ENCODE measurements around the gene NAXD. TPM values are rescaled to one million over a fixed set of nuclear protein-coding genes. Genes with fewer than 3 reads are reported as not detected.
"Not testable (repeated sequence)": the region's sequence is repeated elsewhere in the genome, so short reads cannot be mapped to it uniquely, and the experiment has no call there.

Gene NAXD
- total RNA-seq, 1 donor, result 16.8 TPM

DNA sequence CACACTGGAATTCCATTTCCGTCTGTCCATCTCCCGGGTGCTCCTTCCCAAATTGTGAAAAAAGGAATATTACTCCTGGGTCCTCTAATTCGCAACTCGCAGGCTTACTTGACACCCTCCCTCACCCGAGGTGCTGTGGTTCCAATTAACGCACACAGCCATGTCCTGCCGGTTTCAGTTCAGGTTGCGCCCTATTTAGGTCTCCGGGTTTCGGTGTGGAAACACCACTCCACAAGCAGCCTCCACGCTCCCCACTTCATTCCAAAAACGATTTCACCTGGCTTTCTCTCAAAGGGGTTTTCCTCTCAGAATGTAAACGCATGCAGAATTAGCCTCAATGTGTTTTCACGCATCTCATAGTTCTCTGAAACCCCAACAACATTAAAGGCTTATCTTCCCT, 37.9 kb downstream of the NAXD start:
- no peak for TF ChIP-seq CTCF (IDR thresholded peaks at IDR 0.05; ENCODE audit: insufficient read depth, low read depth, low read length)
- DNase-seq (ENCODE audit: low read depth), result no peak
- no peak overlapping the region for H3K4me3 ChIP-seq (ENCODE audit: low read depth, low read length)

DNA sequence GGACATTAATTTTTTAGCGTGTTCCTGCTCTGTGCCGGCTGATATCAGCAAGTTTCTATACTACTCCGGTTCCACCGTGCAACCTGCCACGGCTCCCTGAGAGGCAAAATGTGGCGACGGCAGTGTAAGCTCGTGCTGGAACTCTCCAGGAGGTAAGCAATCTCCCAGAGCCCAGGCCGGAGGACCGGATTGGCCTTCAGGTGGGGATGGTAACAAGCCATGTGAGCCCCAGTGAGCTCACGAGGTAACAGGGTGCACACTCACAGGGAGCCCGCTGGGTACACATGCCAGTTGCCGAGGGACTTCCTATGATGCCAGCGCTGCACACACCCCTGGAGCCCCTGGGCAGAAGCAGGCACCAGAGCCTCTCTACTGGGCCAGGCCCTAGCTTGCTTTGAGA, 38.5 kb downstream of the NAXD start:
- no peak for TF ChIP-seq CTCF (IDR thresholded peaks at IDR 0.05; ENCODE audit: insufficient read depth, low read depth, low read length)
- DNase-seq (ENCODE audit: low read depth), result no peak
- no peak overlapping the region for H3K4me3 ChIP-seq (ENCODE audit: low read depth, low read length)

DNA sequence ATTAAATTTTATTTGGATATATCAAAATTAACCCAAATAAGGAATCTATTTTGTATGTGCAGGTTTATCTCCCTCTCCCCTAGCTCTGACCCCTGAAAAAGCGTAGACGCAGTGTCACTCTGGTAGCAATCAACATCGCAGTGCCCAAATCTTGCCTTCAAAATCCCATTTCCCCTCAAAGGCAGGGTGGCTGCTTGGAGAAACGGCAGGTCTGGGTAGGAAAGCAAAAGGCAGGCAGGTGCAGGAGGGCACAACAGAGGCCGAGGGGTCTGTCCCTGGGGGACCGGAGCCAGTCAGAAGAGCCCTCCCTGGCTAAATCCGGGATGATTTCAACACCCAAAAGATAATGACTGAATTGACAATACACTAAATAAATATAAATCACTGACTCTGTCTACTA, 41.9 kb downstream of the NAXD start:
- no peak for TF ChIP-seq CTCF (IDR thresholded peaks at IDR 0.05; ENCODE audit: insufficient read depth, low read depth, low read length)
- no peak for DNase-seq (ENCODE audit: low read depth)
- H3K4me3 ChIP-seq (ENCODE audit: low read depth, low read length), result no peak overlapping the region

GRCh38 chr13:110658218-110658911, 43.0 kb downstream of the NAXD start:
- DNase-seq (ENCODE audit: low read depth); H3K4me3 ChIP-seq (ENCODE audit: low read depth, low read length): not testable (repeated sequence)

- TF ChIP-seq CTCF (IDR thresholded peaks at IDR 0.05; ENCODE audit: insufficient read depth, low read depth, low read length), result no peak
- no peak for DNase-seq (ENCODE audit: low read depth)
- H3K4me3 ChIP-seq (ENCODE audit: low read depth, low read length), result no peak overlapping the region
These were observed 45.9 kb downstream of the NAXD start for GRCh38 chr13:110661256-110661655.

DNA sequence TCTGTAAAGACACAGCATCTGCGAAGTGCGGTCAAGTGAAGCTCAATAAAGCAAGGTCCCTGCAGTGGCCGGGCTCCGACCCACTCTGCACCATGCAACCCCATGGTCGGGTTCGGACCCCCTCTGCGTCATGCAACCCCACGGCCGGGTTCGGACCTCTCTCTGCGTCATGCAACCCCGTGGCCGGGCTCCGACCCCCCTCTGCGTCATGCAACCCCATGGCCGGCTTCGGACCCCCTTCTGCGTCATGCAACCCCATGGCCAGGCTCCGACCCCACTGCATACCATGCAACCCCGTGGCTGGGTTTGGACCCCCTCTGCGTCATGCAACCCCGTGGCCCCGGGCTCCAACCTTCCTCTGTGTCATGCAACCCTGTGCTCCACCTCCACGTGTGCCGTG, 46.7 kb downstream of the NAXD start:
- TF ChIP-seq CTCF (IDR thresholded peaks at IDR 0.05; ENCODE audit: insufficient read depth, low read depth, low read length), result no peak
- no peak for DNase-seq (ENCODE audit: low read depth)
- H3K4me3 ChIP-seq (ENCODE audit: low read depth, low read length), result no peak overlapping the region

- H3K4me3 ChIP-seq (ENCODE audit: low read depth, low read length), result no peak overlapping the region
- no peak for TF ChIP-seq CTCF (IDR thresholded peaks at IDR 0.05; ENCODE audit: insufficient read depth, low read depth, low read length)
- no peak for DNase-seq (ENCODE audit: low read depth)
These were observed 47.6 kb downstream of the NAXD start for GRCh38 chr13:110662777-110663443.
